Stimulated activated CD4-positive, alpha-beta T cell treated with anti-CD3 and anti-CD28 coated beads, Interleukin-4, amount 100 ng/mL, for 48 hours (primary cell): ENCODE results near the gene NATD1.
"Not testable (repeated sequence)": the region's sequence is repeated elsewhere in the genome, so short reads cannot be mapped to it uniquely, and the experiment has no call there.

Experiments used
- DNase-seq, 2 donors: peaks; one replicate each; pipeline ENCODE4 v3.0.0-alpha.2; 2020; ENCODE audit warnings: low read depth in 2 of 2

Gene NATD1

DNA sequence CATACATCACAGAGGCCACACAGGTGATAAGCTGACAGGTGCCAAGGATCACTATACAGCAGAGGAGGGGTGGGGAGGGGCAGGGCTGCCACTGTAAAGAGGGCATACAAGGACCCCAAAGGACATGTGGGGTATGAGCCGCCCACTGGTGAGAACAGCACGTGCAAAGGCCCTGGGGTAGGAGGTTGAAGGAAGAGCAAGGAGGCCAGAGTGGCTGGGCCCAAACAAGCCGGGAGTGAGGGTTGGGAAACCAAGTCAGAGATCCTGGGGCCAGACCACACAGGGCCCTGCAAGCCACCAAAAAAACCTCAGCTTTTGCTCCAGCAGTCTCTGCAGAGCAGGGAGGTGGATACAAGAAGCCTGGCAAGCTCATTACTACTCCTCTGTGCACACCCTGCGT lies 6.5 kb downstream of the NATD1 start:
- DNase-seq = no peak

DNA sequence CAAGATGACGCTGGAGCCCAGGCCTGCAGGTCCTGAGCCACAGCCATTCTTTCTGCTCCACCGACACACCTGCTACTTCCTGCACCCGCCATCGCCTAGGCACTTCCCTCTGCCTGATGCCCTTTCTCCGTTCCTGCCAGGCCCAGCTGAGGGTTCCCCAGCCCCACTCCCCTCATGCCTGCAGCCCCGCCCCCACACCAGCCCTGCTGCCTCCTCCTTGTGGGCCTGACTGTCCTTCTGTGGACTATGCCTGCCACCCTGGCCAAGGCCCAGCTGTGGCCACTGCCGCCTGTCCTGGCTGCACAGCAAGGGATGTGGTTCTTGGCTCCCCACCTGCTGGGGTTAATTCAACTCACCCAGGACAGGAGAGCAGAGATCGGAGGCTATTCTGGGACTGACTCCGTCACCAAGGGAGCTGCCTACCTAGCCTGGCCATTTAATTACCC lies 7.5 kb downstream of the NATD1 start:
- no peak for DNase-seq

DNA sequence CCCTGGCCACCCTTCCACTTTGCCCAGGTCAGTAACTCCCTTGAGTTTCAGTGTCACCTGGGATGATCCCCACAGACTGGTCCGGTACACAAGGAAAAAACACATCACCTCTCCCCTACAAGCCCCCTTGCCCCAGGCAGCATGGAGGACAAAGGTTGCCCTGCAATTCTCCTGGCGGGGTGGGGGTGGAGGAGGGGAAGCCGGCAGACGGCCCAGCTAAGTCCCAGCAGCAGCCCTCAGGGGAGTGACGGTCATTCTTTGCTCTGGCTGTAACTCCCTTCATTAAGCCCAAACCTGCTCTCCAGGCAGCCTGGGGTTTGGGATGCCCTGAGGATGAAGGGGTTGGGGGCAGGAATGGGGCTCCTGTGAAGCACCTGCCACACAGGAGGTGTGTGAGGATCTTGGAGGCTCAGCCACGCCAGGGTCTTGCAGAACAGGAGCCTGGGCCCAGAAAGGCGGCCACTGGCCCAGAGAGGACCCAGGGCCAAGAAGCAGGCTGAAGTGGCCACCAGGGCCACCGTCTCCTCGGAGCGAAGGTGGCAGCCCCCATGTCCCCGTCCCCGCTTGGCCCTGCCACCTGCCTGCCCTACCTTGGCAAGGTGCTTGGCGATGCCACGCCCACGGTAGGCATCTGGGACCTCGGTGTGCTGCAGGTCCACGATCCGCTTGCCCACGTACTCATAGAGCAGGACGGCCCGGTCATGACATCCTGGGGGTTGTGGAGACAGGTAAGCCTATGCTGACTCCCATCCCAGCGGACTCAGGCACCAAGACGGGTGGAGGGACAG lies 9.5 kb downstream of the NATD1 start:
- no peak for DNase-seq

DNA sequence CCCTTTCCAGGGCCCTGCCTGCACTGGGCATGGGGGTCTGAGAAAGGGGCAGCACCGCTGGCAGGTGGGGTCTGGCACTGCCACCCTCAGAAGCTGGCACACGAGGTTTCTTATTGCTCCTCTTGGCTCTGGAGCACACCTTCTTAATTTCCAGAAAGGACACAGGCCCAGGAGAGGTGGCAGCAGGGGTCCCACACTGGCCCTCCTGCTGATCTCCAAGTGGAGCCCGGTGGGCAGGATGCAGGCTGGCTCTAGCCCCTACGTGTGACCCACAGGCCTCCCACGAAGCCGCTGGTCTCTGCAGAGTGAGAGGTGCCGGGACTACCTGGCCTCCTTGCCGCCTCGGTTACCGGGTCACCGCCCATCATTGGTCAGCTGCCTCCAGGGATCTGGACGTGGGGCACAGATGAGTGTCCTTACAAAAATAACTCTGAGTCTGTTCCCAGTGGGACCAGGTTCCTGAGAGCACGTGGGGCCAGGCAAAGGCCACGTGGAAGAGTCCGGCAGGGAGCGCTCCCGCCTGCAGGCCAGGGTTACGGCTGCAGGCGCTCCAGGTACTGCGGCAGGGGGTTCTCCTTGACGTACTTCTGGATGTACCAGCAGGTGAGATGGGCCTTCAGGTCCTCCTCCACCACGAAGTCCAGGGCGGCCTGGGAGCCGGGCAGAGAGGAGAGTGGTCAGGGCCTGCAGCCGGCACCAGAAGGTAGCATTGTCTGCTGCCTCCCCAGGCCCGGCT lies 10.3 kb downstream of the NATD1 start:
- DNase-seq = no peak

DNA sequence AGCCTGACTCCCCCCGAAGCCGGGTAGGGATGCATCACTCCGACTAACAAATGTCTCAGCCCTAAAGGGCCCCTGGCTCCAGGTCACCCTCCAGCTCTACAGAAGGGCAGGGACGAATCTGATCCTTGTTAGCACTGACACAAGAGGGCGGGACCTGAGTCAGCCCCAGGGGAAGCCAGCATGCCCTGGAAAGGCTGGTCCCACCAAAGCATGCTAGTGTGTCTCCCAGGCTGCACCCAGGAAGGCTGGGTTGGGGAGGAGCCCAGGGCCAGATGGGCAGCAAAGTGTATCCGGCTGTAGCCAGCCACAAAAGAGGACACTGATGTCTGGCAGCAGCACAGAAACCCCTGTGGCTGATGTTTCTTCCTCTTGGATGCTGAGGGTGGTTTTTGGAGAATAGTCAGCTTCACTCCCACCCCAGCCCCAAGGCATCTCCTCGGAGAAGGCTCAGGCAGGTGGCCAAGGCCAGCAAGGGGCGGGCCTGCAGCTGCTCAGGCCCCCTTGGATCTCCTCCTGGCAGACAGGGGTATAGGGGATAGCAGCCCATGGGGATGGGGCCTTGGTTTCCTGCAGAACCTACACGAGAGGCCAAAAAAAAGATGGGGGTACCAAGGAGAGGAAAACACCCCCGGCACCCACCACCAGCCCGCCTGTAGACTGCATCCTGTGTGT lies 11.0 kb downstream of the NATD1 start:
- no peak for DNase-seq

DNA sequence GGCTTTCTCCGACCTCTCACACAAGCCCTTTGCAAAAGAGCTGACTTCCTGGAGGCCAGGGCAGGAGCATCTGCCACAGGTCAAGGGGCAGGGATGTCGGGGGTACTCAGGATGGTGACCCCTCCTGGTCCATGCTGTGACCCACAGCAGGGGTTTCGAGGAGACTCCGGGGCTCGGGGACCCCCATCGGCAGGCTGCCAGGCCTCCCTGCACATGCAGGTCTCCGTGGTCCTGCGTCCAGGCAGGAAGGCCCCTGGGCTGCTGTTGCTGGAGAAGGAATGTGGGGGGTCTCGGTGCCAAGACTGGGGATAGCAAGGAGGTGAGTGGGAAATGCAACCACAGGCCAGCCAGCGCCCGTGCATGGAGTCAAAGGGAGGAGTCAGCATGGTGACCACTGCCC lies 11.6 kb downstream of the NATD1 start:
- no peak for DNase-seq

DNA sequence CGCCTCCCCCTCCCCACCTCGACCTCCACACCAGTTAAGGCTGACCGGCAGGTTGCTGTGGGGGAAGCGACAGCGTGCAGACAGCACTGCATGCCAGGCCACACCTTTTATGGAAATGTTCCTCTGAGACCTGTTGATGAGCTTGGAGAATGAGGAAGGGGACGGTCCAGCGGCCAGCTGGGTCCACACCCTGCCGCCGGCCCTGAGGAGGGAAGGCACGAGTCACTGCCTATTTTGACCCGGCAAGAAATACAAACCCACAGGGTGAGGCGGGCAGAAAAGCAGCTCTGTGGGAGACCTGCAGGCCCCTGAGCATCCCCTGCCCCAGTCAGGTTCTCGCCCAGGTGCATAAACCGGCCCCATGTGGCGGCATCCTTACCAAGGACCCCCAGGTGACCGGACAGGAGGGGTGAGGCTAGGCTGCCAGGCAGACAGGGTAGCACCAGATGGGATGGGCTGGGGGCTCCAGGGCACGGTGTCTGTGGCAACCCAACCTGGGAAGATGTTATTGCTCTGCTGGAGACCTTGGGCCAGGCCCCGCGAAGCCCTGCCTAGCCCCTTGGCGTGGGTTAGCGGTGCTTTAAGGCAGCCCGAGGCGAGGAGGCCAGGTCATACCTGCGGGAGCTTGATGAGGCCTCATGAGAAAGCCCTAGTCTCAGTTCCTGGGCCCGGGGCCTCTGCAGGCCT lies 12.7 kb downstream of the NATD1 start:
- DNase-seq = no peak

DNA sequence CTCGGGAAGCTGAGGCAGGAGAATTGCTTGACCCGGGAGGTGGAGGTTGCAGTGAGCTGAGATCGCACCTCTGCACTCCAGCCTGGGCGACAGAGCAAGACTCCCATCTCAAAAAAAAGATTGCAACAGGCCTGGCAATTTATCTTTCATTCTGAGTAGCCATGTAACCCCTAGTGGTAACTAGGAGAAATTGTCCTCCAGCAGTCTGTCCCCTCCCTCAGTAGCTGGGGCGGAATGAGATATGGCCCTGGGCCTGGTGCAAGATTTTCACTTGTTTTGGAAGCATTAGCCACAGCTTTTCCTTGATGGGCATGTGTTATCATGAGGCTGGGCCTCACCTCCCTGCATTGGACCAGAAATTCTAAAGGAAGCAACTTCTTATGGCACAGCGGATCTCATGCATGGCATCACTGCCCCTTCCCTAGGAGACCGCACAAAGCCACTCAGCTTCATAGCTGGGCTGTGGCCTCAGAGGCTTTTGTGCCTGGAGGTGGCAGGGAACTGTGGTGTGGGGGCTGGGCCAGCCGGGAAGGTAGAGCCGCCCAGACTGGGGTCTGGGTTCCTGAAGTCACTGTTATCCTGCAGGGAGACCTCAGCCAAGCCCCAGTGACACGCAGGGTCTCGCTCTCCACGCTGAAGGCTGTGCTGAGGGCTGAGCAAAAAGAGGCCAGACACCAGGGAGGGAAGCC lies 13.4 kb downstream of the NATD1 start:
- DNase-seq = no peak

DNA sequence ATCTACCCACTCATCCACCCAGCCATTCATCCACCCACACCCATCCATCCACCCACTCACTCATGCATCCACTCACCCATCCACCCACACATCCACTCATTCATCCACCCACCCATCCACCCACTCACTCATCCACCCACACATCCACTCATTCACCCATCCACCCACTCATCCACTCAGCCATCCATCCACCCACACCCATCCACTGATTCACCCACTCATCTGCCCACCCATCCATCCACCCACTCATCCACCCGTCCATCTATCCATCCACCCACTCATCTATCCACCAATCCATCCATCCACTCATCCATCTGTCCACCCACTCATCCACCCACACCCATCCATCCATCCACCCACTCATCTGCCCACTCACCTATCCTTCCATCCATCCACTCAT lies 17.3 kb downstream of the NATD1 start:
- no peak for DNase-seq

DNA sequence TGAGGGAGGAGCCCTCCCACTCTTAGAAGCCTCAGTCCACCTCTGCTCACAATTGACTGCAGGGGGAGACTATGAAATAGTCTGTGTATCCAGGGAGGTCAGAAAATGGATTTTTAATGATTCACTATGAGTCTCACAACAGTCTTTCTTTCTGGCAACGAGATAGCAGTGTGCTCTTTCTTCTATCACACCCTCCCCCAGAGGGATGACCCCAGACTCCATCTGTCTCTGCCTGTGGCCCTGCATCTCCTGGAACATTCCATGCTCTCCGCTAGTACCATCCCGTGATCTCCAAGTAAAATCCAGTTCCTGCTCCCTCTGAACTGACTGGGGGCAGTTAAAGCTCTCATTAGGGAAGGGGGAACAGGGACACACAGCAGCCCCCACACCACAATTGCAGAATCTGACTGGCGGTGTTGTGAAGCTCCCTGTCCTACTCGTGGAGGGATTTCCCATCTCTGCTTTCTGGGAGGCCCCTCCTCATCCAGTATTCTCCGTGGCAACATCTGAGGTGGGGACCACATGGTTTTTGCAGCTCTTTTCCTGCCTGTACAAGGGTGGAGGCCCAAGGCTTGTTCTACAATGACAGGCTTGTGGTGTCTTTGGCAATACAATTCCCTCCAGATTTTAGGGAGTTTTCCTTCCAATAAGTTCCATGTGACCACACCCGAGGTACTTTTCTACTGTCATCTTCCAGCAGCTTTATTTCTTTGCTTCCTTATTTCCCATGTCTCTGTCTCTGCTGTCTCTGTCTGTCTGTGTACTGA lies 19.4 kb downstream of the NATD1 start:
- no peak for DNase-seq

DNA sequence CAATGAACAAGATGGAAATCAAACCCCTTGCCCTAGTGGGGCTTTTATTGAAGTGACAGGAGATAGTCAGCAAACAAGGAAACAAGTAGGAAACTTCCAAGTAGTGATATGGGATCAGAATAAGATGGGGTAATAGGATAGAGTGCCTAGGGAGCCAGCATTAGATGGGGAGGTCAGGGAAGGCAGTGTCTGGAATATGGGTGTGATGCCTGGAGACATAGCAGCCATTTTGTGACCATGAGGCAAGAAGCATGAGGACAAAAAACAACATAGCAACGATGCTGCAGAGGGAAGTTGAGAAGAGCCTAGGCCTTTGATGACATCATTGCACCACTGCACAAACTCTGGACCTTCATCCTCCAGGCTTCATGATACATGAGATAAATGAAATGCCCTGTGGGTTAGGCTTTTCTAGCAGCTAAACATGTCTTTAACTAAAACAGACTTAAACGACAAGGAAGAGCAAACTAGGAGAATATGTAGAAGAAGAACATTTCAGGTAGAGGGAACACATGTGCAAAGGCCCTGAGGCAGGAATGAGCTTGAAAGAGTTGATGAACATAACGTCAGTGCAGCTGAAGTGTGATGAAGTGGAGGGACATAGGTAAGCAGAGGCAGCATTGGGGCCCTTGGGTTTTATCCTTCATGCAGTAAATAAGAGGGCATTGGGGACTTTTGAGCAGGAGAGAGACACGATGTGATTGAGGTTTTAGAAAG lies 21.0 kb downstream of the NATD1 start:
- DNase-seq = no peak

DNA sequence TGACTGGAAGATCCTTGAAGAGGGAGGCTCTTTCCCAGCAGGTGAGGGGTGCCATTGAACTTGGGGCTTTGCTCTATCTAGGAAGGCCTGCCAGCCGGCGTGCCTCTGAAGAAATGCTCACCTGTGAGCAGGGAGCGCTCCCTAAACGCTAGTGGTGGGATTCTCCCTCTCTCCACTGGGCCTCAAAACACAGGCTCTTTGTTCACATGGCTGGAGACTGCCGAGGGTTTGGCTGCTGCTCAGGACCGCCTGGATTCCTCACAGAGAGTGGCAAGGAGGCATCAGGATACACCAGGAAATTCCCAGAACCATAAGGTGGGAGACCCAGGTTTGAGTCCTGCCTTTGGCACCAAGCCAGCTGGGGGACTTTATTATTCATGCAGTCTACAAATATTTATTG lies 21.7 kb downstream of the NATD1 start:
- no peak for DNase-seq

DNA sequence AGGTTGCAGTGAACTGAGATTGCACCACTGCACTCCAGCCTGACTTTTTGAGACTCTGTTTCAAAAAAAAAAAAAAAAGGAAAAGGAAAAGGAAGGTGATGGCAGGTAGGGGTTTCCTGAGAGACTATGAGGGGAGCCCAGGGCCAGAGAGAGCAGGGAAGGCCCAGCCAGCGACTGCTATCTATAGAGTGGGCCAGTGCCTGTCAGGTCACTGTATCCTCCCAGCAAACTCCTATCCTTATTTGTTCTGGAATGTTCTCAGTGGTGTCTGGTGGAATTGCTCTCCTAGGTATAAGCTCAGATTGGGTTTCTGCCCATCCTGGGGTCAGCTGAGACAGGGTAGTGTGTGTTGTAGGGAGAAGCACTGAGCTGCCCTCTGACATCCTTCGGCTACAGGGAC lies 24.4 kb downstream of the NATD1 start:
- DNase-seq = no peak

DNA sequence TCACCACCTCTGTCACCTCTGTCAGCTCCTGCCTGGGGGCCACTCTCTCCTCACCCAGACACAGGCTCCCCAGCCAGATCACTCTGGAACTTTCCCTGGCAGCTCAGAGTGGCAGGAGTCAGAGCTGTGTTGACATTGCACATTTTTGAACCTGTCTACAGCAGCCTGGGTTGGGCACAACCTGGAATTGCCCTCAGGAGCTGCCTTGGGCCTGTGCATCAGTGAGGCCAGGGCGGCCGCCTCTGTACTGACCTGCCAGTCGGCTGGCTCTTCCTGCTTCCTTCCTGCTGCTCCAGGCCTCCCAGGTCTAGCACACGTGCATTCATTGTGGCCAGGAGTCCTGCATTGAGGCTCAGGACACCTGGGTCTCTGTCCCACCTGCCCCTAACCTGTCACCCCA lies 25.1 kb downstream of the NATD1 start:
- DNase-seq = no peak

DNA sequence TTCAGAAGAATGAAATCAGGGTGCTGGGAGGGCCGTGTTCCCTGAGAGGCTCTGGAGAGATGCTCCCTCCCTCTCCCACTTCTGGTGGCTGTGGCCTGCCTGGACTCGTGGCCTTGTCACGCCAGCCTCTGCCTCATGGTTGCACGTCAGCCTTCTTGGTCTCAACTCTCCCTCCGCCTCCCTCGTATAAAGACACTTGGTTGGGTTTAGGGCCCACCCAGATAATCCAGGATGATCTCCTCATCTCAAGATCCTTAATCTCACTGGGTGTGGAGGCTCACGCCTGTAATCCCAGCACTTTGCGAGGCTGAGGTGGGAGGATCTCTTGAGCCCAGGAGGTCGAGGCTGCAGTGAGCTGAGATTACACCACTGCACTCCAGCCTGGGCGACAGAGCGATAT lies 25.9 kb downstream of the NATD1 start:
- DNase-seq = not testable (repeated sequence)

DNA sequence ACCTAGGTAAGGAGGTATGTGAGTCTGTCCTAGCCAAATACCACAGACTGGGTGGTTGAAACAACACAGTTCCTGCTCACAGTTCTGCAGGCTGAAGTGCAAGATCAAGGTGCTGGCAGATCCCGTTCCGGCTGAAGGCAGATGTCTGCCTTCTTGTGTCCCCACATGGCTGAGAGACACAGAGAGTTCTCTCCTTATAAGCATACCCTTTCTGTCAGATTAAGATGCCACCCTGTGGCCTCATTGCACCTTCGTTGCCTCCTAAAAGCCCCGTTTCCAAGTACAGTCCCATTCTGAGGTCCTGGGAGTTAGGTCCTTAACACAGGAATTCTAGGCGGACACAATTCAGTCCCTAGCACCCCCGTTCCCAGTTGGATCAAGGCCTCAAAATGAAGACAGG lies 30.1 kb downstream of the NATD1 start:
- DNase-seq = no peak

DNA sequence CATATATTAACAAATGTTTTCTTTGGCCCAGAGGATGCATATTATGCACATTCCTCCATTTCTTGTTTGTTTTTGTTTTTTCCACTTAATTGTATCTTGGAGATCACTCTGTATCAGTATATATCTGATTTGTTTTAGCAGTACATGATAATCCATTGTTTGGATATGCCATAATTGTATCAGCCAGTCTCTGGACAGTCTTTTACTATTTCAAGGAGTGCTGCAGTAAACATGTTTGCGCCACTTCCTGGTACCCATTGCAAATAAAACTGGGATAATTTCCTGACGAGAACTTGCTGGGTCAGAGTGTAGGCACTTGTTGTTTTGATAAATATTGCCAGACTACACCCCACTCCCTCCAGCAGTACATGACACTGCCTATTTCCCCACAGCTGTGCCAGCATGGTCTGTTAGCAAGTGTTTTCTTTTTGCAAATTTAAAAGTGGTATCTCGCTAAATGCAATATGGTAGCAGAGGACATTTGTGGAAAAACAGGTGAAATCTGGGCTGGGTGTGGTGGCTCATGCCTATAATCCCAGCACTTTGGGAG lies 34.3 kb downstream of the NATD1 start:
- DNase-seq = no peak

DNA sequence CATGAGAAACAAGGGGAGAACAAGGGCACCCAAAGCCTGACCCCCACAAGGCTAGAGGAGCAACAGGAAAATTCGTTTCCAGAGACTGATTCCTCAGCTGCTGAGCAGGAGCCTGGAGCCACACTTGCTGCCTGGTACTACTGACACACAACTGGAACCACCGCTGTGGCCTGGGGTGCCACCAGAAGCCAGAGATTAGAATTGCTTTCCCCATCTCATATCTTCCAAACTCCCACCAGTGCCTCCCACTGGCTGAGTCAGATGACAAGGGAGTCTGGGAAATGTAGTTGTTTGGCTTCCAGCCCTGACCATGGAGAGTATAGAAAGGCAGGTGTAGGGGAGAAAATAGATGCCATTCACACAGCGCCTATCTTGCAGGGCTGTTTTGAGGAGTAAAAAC lies 35.1 kb downstream of the NATD1 start:
- DNase-seq = peak; percentile 22 to 56

DNA sequence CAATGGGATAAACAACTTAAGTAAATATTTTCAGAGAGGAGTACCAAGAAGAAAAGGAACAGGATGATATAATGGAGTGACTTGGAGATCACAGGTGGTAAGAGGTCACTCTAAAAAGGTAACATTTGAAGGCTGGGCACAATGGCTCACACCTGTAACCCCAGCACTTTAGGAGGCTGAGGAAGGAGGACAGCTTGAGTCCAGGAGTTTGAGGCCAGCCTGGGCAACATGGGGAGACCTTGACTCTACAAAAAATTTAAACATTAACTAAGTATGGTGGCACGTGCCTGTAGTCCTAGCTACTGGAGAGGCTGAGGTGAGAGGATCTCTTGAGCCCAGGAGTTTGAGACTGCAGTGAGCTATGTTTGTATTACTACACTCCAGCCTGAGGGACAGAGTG lies 35.9 kb downstream of the NATD1 start:
- DNase-seq = no peak

DNA sequence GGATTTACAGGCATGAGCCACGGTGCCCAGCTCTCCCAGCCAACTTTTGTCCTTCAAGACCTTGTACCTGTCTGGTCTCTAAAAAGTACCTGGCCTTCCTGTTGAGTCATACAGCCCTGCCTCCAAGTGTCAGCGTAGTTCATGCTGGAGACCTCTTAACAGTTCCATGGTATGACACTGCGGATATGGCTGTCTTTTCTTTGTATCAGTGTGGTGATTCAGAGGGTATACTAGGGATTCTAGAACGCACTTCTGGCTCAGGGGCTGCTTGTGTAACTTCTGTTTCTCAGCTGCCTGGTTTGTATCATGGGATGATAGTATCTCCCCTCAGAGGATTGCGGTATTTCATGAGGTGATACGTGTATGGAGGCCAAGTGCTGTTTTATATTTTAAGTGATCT lies 37.3 kb downstream of the NATD1 start:
- no peak for DNase-seq
